NB4 (cell line): Measurements from ENCODE around the gene NT5DC4.

Experiments
- CTCF ChIP-seq: IDR thresholded peaks from one replicate; pipeline ENCODE4 v1.5.1; 2012; ENCODE audit warnings: low read depth, low read length
- POLR2A ChIP-seq: IDR thresholded peaks from 2 replicates; pipeline ENCODE4 v1.6.1; 2011; ENCODE audit warnings: mild to moderate bottlenecking; ENCODE audit not compliant: insufficient read length; ENCODE audit errors: extremely low read depth

- TF ChIP-seq CTCF = no peak
- TF ChIP-seq POLR2A = no peak
Observed at GRCh38 chr2:112787294-112787693, 66.5 kb downstream of the NT5DC4 start.
